Neural crest cell (in vitro differentiated cells): ENCODE measurements around the gene ZNF555. TPM values are rescaled to one million over a fixed set of nuclear protein-coding genes. Genes with fewer than 3 reads are reported as not detected.
"Not testable (repeated sequence)": the region's sequence is repeated elsewhere in the genome, so short reads cannot be mapped to it uniquely, and the experiment has no call there.

Source experiments
- DNase-seq: peaks from one replicate; pipeline ENCODE4 v3.0.0; 2021; ENCODE audit warnings: low read depth, mixed read lengths, low spot score
- H3K27ac Mint-ChIP-seq: one replicate; pipeline ENCODE4 v1.8.0; 2021; ENCODE audit warnings: mild to moderate bottlenecking, mixed read lengths; ENCODE audit not compliant: unreplicated experiment
- H3K27me3 Mint-ChIP-seq: 2 replicates; pipeline ENCODE4 v1.8.0; 2021; ENCODE audit warnings: low read depth, mild to moderate bottlenecking, mixed read lengths
- H3K36me3 Mint-ChIP-seq: 2 replicates; pipeline ENCODE4 v1.8.0; 2021; ENCODE audit warnings: low read depth, mild to moderate bottlenecking, mixed read lengths
- H3K4me1 Mint-ChIP-seq: 2 replicates; pipeline ENCODE4 v1.8.0; 2021; ENCODE audit warnings: mixed read lengths
- H3K4me3 Mint-ChIP-seq: one replicate; pipeline ENCODE4 v1.8.0; 2021; ENCODE audit warnings: mild to moderate bottlenecking, mixed read lengths
- H3K9me3 Mint-ChIP-seq: 2 replicates; pipeline ENCODE4 v1.8.0; 2021; ENCODE audit warnings: mixed read lengths
- total RNA-seq: library from RNA; stranded (reverse); gene quantifications from 2 replicates; pipeline ENCODE4 v1.2.1, GENCODE V29; 2021
- TF ChIP-seq, protein P1 (sequence below): fragments of 200-600 bp; sonication (generic); conservative IDR thresholded peaks from 2 replicates; pipeline ENCODE4 v1.5.0; 2021; ENCODE audit warnings: antibody characterized with exemption, mild to moderate bottlenecking

Gene ZNF555
- total RNA-seq, 1 donor from 2014 or later = 10.5 TPM

DNA sequence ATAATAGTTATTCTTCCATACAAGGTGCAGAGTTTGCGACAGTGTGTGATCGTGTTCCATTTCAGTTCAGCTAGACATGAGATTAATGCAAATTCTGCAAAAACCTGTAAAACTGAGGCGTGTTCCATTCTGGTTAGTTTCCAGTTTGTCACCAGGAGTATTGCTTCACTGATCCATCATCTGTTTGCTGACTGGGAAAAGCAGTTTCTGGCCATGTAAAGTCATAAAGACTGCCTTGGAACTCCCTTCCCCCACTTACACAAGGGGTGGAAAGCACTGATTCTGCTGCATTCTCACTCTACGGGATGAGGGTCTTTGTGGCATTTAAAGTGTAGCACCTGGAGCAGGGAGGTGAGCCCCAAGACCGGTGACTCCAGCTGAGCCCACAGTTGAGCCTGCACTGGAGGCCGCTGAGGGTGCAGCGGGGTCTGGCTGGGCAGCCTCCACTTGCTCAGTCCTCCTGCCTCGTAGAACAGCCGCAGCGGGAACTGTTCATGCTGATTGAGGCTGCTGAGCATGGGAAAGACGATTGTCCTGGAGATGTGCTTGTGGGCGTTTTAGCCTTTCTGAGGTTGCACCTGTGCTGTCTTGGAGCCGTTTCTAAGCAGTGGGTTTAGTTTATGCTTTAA is 61.4 kb downstream of the ZNF555 start:
- Mint-ChIP-seq H3K27ac (no peak overlapping the region), H3K9me3 (peaks cover 5% of the 10 kb centered on the region), H3K36me3 (peaks cover 4% of the 10 kb centered on the region), H3K27me3 (peaks cover 5% of the 10 kb centered on the region), H3K4me1 (peaks cover 20% of the 10 kb centered on the region), H3K4me3 (peak overlapping the region; percentile 100)
- no peak for DNase-seq
- TF ChIP-seq, protein P1, sequence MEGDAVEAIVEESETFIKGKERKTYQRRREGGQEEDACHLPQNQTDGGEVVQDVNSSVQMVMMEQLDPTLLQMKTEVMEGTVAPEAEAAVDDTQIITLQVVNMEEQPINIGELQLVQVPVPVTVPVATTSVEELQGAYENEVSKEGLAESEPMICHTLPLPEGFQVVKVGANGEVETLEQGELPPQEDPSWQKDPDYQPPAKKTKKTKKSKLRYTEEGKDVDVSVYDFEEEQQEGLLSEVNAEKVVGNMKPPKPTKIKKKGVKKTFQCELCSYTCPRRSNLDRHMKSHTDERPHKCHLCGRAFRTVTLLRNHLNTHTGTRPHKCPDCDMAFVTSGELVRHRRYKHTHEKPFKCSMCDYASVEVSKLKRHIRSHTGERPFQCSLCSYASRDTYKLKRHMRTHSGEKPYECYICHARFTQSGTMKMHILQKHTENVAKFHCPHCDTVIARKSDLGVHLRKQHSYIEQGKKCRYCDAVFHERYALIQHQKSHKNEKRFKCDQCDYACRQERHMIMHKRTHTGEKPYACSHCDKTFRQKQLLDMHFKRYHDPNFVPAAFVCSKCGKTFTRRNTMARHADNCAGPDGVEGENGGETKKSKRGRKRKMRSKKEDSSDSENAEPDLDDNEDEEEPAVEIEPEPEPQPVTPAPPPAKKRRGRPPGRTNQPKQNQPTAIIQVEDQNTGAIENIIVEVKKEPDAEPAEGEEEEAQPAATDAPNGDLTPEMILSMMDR = no peak

DNA sequence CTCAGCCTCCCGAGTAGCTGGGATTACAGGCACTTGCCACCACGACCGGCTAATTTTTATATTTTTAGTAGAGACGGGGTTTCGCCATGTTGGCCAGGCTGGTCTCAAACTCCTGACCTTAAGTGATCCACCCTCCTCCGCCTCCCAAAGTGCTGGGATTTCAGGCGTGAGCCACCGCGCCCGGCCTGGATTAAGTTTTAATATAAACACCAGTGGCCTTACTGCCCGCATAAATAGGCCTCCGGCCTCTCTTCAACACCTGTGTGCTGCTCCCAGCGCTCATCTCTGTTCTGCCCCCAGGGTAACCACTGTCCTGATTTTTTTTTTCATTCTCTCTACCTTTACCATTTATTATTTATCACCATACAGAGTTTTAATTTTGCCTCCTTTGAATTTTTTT is 62.1 kb downstream of the ZNF555 start:
- not testable (repeated sequence) for H3K36me3 Mint-ChIP-seq, H3K27me3 Mint-ChIP-seq, DNase-seq, H3K27ac Mint-ChIP-seq, H3K9me3 Mint-ChIP-seq
- H3K4me1 Mint-ChIP-seq = peaks cover 20% of the 10 kb centered on the region
- H3K4me3 Mint-ChIP-seq = peak overlapping the region; percentile 54

DNA sequence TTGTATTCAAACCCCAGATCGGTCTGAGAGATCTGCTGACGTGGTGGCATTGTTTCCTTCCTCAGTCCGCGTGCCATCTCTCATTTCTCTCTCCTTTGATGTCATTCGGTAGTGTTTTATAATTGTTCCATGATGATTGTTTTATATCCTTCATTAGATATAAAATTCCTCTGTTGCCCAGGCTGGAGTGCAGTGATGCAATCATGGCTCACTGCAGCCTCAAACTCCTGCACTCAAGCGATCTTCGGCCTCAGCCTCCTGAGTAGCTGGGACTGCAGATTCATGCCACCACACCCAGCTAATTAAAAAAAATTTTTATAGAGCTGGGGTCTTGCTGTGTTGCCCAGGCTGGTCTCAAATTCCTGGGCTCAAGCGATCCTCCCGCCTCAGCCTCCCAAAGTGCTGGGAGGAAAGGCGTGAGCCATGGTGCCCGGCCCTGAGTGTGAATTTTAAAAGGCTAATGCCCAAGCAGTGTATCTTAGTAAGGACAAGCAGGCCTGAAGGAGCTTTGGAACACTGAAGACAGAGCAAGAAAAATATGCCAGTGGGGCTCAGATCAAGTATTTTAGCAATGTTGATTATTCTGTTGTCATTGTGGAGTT is 64.7 kb downstream of the ZNF555 start:
- no peaks in the 10 kb centered on the region for H3K27me3 Mint-ChIP-seq
- peaks cover 6% of the 10 kb centered on the region for H3K9me3 Mint-ChIP-seq
- peak overlapping the region; percentile 81 for H3K27ac Mint-ChIP-seq
- TF ChIP-seq, protein P1 = no peak
- peak overlapping the region; percentile 38 for H3K4me3 Mint-ChIP-seq
- H3K4me1 Mint-ChIP-seq = peaks cover 13% of the 10 kb centered on the region
- peaks cover 6% of the 10 kb centered on the region for H3K36me3 Mint-ChIP-seq
- no peak for DNase-seq

DNA sequence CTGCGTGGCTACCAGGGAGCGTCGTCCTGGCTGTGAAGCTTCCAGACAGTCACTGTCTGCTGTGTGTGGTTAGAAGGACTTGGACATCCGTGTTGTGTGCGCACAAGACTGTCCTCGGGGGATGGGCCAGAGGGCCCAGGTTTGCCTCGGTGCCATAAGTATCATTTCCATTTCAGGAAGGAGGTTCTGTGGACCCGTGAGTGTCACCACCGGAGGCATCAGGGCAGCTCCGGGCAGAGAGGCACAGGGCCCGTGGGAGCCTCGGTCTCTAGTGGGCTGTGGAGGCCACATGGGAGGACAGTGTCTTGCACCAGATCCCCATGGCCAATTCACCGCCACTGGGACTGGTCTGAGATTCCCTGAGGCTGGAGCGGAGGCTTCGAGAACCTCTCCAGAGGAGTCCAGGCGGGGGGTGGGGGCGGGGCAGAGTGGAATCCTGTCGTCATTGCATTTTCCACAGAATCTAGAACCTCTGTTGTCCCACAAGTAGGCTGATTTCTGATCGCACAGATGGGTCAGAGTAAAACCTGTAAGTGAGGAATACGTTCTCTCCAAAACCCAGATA is 65.4 kb downstream of the ZNF555 start:
- Mint-ChIP-seq H3K27ac (no peak overlapping the region), H3K36me3 (peaks cover 9% of the 10 kb centered on the region), H3K4me3 (no peak overlapping the region), H3K9me3 (peaks cover 8% of the 10 kb centered on the region), H3K4me1 (peaks cover 11% of the 10 kb centered on the region), H3K27me3 (no peaks in the 10 kb centered on the region)
- DNase-seq = no peak
- TF ChIP-seq, protein P1 = no peak

Other genes with a start within 250 kb of the ZNF555 start
- gene GNG7, start 138.8 kb upstream of the ZNF555 start, total RNA-seq = 13.9 and 15.1 TPM in 2 replicates
- gene DIRAS1, start 120.1 kb upstream of the ZNF555 start, total RNA-seq = 19.9 and 24.4 TPM in 2 replicates
- gene SLC39A3, start 101.5 kb upstream of the ZNF555 start, total RNA-seq = 43.0 and 43.1 TPM in 2 replicates
- gene SGTA, start 58.2 kb upstream of the ZNF555 start, total RNA-seq = 89.9 and 95.1 TPM in 2 replicates
- 171 and 173 TPM in 2 replicates for gene THOP1, start 56.0 kb upstream of the ZNF555 start, total RNA-seq
- 8.6 and 9.0 TPM in 2 replicates for gene ZNF554, start 21.6 kb upstream of the ZNF555 start, total RNA-seq
- gene ZNF556, start 25.9 kb downstream of the ZNF555 start, total RNA-seq = 0.05 TPM in 2 replicates
- 4.2 and 4.7 TPM in 2 replicates for gene ZNF57, start 59.5 kb downstream of the ZNF555 start, total RNA-seq
- 7.8 and 7.9 TPM in 2 replicates for gene ZNF77, start 103.5 kb downstream of the ZNF555 start, total RNA-seq
- 0.44 TPM in 1 of 2 replicates, not detected in the other for gene TLE6, start 136.1 kb downstream of the ZNF555 start, total RNA-seq
- 0.73 and 1.4 TPM in 2 replicates for gene TLE2, start 187.8 kb downstream of the ZNF555 start, total RNA-seq
- 244 and 247 TPM in 2 replicates for gene TLE5, start 221.0 kb downstream of the ZNF555 start, total RNA-seq